GM23248 (cell line): Measurements from ENCODE around the gene SPOCD1. TPM values are rescaled to one million over a fixed set of nuclear protein-coding genes. Genes with fewer than 3 reads are reported as not detected.

Experiments used
- DNase-seq: peaks from one replicate; pipeline ENCODE4 v3.0.0-alpha.2; 2015
- H2AFZ ChIP-seq: fragments of 200-600 bp; sonication (generic); 2 replicates; pipeline ENCODE4 v1.6.1; 2016; ENCODE audit warnings: antibody characterized with exemption
- H3F3A ChIP-seq: fragments of 200-600 bp; sonication (generic); 2 replicates; pipeline ENCODE4 v1.6.1; 2016; ENCODE audit warnings: mild to moderate bottlenecking, antibody characterized with exemption, mixed run types; ENCODE audit not compliant: insufficient read depth
- H3K27ac ChIP-seq: fragments of 200-600 bp; sonication (generic); 2 replicates; pipeline ENCODE4 v1.5.1; 2016; ENCODE audit warnings: mild to moderate bottlenecking
- H3K27me3 ChIP-seq: fragments of 200-600 bp; sonication (generic); replicated peaks from 2 replicates; pipeline ENCODE4 v1.6.1; 2016; ENCODE audit warnings: mild to moderate bottlenecking; ENCODE audit not compliant: insufficient read depth
- H3K36me3 ChIP-seq: fragments of 200-600 bp; sonication (generic); 2 replicates; pipeline ENCODE4 v1.6.1; 2016; ENCODE audit warnings: low read depth, mild to moderate bottlenecking
- H3K4me1 ChIP-seq: fragments of 200-600 bp; sonication (generic); 2 replicates; pipeline ENCODE4 v1.6.1; 2016; ENCODE audit warnings: mild to moderate bottlenecking; ENCODE audit not compliant: insufficient read depth
- H3K4me2 ChIP-seq: fragments of 200-600 bp; sonication (generic); one replicate; pipeline ENCODE4 v1.6.1; 2016; ENCODE audit warnings: mild to moderate bottlenecking; ENCODE audit not compliant: unreplicated experiment
- H3K4me3 ChIP-seq: fragments of 200-600 bp; sonication (generic); 2 replicates; pipeline ENCODE4 v1.5.1; 2016; ENCODE audit warnings: mild to moderate bottlenecking
- H3K79me2 ChIP-seq: fragments of 200-600 bp; sonication (generic); 2 replicates; pipeline ENCODE4 v1.6.1; 2016; ENCODE audit warnings: mild to moderate bottlenecking; ENCODE audit not compliant: insufficient read depth
- H3K9ac ChIP-seq: fragments of 200-600 bp; sonication (generic); 2 replicates; pipeline ENCODE4 v1.6.1; 2016; ENCODE audit warnings: mild to moderate bottlenecking
- H3K9me2 ChIP-seq: fragments of 200-600 bp; sonication (generic); 2 replicates; pipeline ENCODE4 v1.6.1; 2016; ENCODE audit warnings: mixed run types, mild to moderate bottlenecking, moderate library complexity; ENCODE audit not compliant: insufficient read depth
- H3K9me3 ChIP-seq: fragments of 200-600 bp; sonication (generic); one replicate; pipeline ENCODE4 v1.6.1; 2017; ENCODE audit warnings: low read depth
- H4K20me1 ChIP-seq: fragments of 200-600 bp; sonication (generic); 2 replicates; pipeline ENCODE4 v1.6.0; 2016; ENCODE audit not compliant: insufficient read depth
- EZH2 ChIP-seq: fragments of 200-600 bp; sonication (generic); IDR thresholded peaks from 2 replicates; pipeline ENCODE4 v1.6.1; 2018; ENCODE audit warnings: antibody characterized with exemption, mild to moderate bottlenecking; ENCODE audit not compliant: insufficient read depth, poor library complexity, severe bottlenecking
- EZH2phosphoT487 ChIP-seq: fragments of 200-600 bp; sonication (generic); IDR thresholded peaks from 2 replicates; pipeline ENCODE4 v1.6.1; 2018; ENCODE audit warnings: antibody characterized with exemption, moderate library complexity, mild to moderate bottlenecking, low read depth; ENCODE audit not compliant: insufficient read depth
- WGBS, 2 experiments: methylation state at CpG; one replicate each; pipeline ENCODE4 v1.1.6; 2015 to 2017; ENCODE audit warnings: low lambda C conversion rate in 2 of 2, low coverage in 1 of 2; ENCODE audit errors: missing lambda C conversion rate in 2 of 2; 5-methylcytosine and 5-hydroxymethylcytosine counted together
- in situ Hi-C: fragments of 300-500 bp; cut with MboI; formaldehyde crosslinking; loops from 2 replicates; pipeline ENCODE4 v1.15.0; 2020
- polyA plus RNA-seq: library from polyadenylated mRNA; unstranded; fragments of >200 nt; fragmentation: Nextera tagmentation; extraction: Ambion mirVana; gene quantifications from 2 replicates; pipeline ENCODE4 v1.2.1, GENCODE V29; 2016
- total RNA-seq: library from RNA; depleted of rRNA; stranded (reverse); fragments of >200 nt; shearing (Covaris generic); gene quantifications from 2 replicates; pipeline ENCODE4 v1.2.3, GENCODE V29; 2014

Gene SPOCD1
- total and polyA plus RNA-seq, 2 experiments from 2014 or later: 27.9 to 43.0 TPM

DNA sequence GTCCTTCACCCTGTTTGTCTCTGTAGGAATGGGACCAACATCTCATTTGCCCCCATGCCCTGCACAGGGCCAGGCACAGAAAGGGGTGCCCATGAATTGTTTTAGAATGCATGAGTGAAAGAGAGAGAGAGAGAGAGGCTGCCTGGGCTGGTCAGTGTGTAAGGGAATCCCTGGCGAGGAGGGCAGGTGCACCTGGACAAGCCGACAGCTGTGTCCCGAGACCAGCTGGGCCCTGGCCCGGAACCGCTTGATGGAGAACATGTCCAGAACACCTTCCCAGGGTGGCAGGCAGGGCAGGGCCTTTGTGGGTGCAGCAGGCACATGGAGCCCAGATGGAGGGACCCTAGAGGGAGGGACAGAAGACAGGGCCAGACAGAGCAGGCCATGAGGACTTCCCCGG is 22.7 kb downstream of the SPOCD1 start:
- in situ Hi-C loops: no loop called here

DNA sequence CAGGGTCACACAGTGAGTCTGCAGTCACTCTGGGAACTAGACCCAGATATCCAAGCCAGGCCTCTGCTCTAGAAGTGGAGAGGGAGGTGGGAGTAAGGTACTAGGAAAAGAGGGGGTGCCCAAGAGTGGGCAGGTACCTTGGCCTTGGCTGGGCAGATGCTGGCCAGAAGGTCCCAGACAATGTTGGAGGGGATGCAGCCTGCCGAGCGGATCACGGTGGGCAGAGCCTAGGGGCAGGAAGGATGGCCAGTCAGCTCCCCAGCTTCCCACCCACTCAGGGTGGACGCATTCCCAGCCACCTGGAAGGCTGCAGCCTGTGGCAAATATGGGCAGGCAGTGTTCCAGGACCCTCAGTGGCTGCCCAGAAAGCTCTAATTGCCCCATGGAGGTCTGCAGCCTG is 23.3 kb downstream of the SPOCD1 start:
- H3K4me1 ChIP-seq: peaks cover 30% of the 10 kb centered on the region
- H3K9me3 ChIP-seq: no peaks in the 10 kb centered on the region
- H3K27me3 ChIP-seq: no peaks in the 10 kb centered on the region
- TF ChIP-seq EZH2 (no peak), EZH2phosphoT487 (no peak)
- in situ Hi-C loops: no loop called here
- H3K27ac ChIP-seq: no peak overlapping the region
- peaks cover 34% of the 10 kb centered on the region for H3F3A ChIP-seq
- H4K20me1 ChIP-seq: no peaks in the 10 kb centered on the region
- H3K4me2 ChIP-seq: no peak overlapping the region
- 86 to 95% methylated on average over 4 of the region's 4 CpGs for WGBS, 2 experiments
- H3K9me2 ChIP-seq: no peaks in the 10 kb centered on the region
- H3K79me2 ChIP-seq: peaks cover 22% of the 10 kb centered on the region
- H2AFZ ChIP-seq: no peak overlapping the region
- no peak for DNase-seq
- no peaks in the 10 kb centered on the region for H3K36me3 ChIP-seq
- no peak overlapping the region for H3K9ac ChIP-seq
- H3K4me3 ChIP-seq: no peak overlapping the region

More for the DNA sequence above, 22.7 kb downstream of the SPOCD1 start:
- Histone ChIP-seq H3K27ac (no peak overlapping the region), H3K4me3 (no peak overlapping the region), H3K79me2 (peaks cover 28% of the 10 kb centered on the region), H3K4me2 (no peak overlapping the region), H3K9me3 (no peaks in the 10 kb centered on the region), H3K9me2 (no peaks in the 10 kb centered on the region), H3K4me1 (peaks cover 27% of the 10 kb centered on the region), H4K20me1 (no peaks in the 10 kb centered on the region), H3K27me3 (no peaks in the 10 kb centered on the region), H3K36me3 (no peaks in the 10 kb centered on the region), H2AFZ (no peak overlapping the region), H3F3A (peaks cover 34% of the 10 kb centered on the region), H3K9ac (no peak overlapping the region)
- 93 to 98% methylated on average over 6 of the region's 6 CpGs for WGBS, 2 experiments
- TF ChIP-seq EZH2phosphoT487 (no peak), EZH2 (no peak)
- DNase-seq: no peak

DNA sequence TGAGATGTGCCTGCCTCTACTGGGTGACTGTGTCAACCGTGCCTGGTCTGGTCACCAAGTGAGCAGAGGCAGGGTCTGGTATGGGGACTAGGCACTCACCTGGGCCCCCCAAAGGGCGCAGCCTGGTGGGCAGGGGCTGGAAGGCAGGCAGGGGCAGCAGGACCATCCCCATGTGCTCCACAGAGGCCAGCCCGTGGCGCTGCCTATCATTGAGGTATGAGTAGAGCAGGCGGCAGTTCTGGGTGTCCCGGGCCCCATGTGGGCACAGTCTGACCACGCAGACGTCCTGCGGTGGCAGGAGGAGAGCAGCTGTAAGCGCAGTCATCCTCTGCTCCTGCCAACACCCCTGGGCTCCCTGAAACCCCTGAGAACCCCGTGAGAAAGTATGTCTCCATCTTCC is 23.7 kb downstream of the SPOCD1 start:
- H4K20me1 ChIP-seq: no peaks in the 10 kb centered on the region
- in situ Hi-C loops: no loop called here
- no peak for DNase-seq
- H3K27me3 ChIP-seq: no peaks in the 10 kb centered on the region
- no peak overlapping the region for H3K4me2 ChIP-seq
- peaks cover 31% of the 10 kb centered on the region for H3K4me1 ChIP-seq
- H2AFZ ChIP-seq: no peak overlapping the region
- H3K36me3 ChIP-seq: no peaks in the 10 kb centered on the region
- H3K9ac ChIP-seq: no peak overlapping the region
- H3K79me2 ChIP-seq: peaks cover 18% of the 10 kb centered on the region
- no peak overlapping the region for H3K4me3 ChIP-seq
- TF ChIP-seq EZH2 (no peak), EZH2phosphoT487 (no peak)
- peaks cover 34% of the 10 kb centered on the region for H3F3A ChIP-seq
- 91% methylated on average over 10 to 11 of the region's 11 CpGs for WGBS, 2 experiments
- no peak overlapping the region for H3K27ac ChIP-seq
- H3K9me2 ChIP-seq: no peaks in the 10 kb centered on the region
- no peaks in the 10 kb centered on the region for H3K9me3 ChIP-seq

- H3K4me3 ChIP-seq: no peak overlapping the region
- no peak for DNase-seq
- no peaks in the 10 kb centered on the region for H4K20me1 ChIP-seq
- peaks cover 24% of the 10 kb centered on the region for H3K4me1 ChIP-seq
- in situ Hi-C loops: no loop called here
- peaks cover 26% of the 10 kb centered on the region for H3F3A ChIP-seq
- H3K9me3 ChIP-seq: no peaks in the 10 kb centered on the region
- no peaks in the 10 kb centered on the region for H3K36me3 ChIP-seq
- H3K4me2 ChIP-seq: no peak overlapping the region
- H3K27me3 ChIP-seq: no peaks in the 10 kb centered on the region
- H3K27ac ChIP-seq: no peak overlapping the region
- 89 to 94% methylated on average over 13 of the region's 13 CpGs for WGBS, 2 experiments
- no peaks in the 10 kb centered on the region for H3K9me2 ChIP-seq
- H3K79me2 ChIP-seq: peaks cover 10% of the 10 kb centered on the region
- TF ChIP-seq EZH2 (no peak), EZH2phosphoT487 (no peak)
- no peak overlapping the region for H2AFZ ChIP-seq
- no peak overlapping the region for H3K9ac ChIP-seq
These were observed 24.5 kb downstream of the SPOCD1 start for GRCh38 chr1:31791131-31791858.
